Measurements from ENCODE around the gene LILRA1. TPM values are rescaled to one million over a fixed set of nuclear protein-coding genes. Genes with fewer than 3 reads are reported as not detected.
"Not testable (repeated sequence)": the region's sequence is repeated elsewhere in the genome, so short reads cannot be mapped to it uniquely, and the experiment has no call there.

LILRA1 gene
- total and polyA plus RNA-seq, 8 donors, result 0.45 to 13.5 (median 0.58) TPM

DNA sequence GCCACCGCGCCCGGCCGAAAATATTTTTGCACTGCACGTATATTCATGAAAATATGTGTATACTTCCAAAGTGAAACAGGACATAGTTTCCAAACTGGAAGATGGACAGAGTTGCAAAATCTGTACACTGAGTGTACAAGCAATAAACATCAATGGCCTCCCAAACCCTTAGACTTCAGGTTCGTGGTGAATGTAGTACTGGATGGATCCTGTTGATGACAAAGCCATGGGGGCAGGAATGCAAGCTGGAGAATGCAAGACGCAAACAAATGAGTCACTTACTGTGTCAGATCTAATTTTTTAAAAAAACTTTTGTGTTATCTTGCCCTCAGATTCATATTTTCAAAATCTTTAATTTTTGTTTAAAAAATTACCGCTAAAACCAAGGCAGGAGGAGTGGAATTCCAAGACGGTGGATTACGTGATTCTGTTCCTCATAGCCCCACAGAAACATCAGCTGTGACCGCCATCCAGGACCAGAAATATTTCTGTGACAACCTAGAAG, 32.5 kb upstream of the LILRA1 start:
- H3K4me1 ChIP-seq, result no peaks in the 10 kb centered on the region
- H3K27me3 ChIP-seq, result peaks cover 0 to 49% of the 10 kb centered on the region in 2 donors
- DNase-seq (no peak), ATAC-seq (no peak)
- TF ChIP-seq, protein P1, sequence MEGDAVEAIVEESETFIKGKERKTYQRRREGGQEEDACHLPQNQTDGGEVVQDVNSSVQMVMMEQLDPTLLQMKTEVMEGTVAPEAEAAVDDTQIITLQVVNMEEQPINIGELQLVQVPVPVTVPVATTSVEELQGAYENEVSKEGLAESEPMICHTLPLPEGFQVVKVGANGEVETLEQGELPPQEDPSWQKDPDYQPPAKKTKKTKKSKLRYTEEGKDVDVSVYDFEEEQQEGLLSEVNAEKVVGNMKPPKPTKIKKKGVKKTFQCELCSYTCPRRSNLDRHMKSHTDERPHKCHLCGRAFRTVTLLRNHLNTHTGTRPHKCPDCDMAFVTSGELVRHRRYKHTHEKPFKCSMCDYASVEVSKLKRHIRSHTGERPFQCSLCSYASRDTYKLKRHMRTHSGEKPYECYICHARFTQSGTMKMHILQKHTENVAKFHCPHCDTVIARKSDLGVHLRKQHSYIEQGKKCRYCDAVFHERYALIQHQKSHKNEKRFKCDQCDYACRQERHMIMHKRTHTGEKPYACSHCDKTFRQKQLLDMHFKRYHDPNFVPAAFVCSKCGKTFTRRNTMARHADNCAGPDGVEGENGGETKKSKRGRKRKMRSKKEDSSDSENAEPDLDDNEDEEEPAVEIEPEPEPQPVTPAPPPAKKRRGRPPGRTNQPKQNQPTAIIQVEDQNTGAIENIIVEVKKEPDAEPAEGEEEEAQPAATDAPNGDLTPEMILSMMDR (IDR thresholded peaks at IDR 0.05), result no peak
- no peaks in the 10 kb centered on the region for H3K36me3 ChIP-seq
- no peak overlapping the region for H3K4me3 ChIP-seq
- H3K27ac ChIP-seq, result no peak overlapping the region
- intact Hi-C loops (cut with DNase I), result no loop called here
- H3K9me3 ChIP-seq, result no peaks in the 10 kb centered on the region

DNA sequence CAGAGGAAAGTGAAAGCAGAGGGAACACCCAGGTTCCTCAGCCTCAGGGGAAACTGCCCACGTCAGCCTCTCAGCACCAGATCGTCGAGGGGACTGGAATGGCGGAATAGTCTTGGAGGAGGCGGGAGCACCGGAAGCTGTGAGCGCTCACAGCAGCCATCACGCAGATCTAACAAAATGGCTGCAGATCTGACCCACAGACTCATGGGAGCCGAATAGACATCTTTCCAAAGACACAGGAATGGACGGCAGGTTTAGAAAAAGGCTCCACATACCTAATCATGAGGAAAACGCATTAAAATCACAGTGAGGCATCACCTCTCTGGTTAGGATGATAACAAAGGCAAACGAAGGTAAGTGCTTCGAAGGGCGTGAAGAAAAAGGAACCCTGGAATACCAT, 31.6 kb upstream of the LILRA1 start:
- intact Hi-C loops (cut with DNase I), result no loop called here
- Histone ChIP-seq H3K36me3 (no peaks in the 10 kb centered on the region), H3K27me3 (peaks cover 0 to 48% of the 10 kb centered on the region in 2 donors), H3K4me3 (no peak overlapping the region), H3K4me1 (no peaks in the 10 kb centered on the region), H3K27ac (no peak overlapping the region), H3K9me3 (no peaks in the 10 kb centered on the region)
- DNase-seq (no peak), ATAC-seq (no peak)
- TF ChIP-seq, protein P1 (IDR thresholded peaks at IDR 0.05), result no peak

DNA sequence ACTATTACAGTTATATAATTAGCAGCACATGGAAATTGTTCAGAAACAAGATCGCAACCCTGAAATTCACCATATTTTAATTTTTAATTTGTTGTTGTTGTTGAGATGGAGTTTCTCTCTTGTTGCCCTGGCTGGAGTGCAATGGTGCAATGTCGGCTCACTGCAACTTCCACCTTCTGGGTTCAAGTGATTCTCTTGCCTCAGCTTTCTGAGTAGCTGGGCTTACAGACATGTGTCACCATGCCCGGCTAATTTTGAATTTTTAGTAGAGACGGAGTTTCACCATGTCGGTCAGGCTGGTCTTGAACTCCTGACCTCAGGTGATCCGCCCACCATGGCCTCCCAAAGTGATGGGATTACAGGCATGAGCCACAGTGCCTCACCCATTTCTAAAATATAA, 30.2 kb upstream of the LILRA1 start:
- H3K27ac ChIP-seq; ATAC-seq; intact Hi-C loops (cut with DNase I); DNase-seq; H3K4me1 ChIP-seq; H3K9me3 ChIP-seq; H3K4me3 ChIP-seq; H3K36me3 ChIP-seq: not testable (repeated sequence)
- H3K27me3 ChIP-seq, result peaks cover 0 to 46% of the 10 kb centered on the region in 2 donors

DNA sequence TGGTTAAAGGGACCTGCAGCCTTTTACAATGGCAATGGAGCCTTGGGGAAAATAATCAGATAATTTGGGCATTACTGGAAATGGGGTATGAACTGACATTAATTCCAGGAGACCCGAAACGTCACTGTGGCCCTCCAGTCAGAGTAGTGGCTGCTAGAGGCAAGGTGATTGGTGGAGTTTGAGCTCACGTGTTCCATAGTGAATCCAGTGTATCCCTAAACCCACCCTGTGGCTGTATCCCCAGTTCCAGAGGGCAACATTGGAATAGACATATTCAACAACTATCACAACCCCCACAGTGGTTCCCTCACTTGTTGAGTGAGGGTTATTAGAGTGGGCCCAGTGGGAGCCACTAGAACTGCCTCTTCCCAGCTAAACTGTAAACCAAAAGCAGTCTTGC, 23.1 kb upstream of the LILRA1 start:
- ATAC-seq, result no peak
- TF ChIP-seq, protein P1 (IDR thresholded peaks at IDR 0.05), result no peak

DNA sequence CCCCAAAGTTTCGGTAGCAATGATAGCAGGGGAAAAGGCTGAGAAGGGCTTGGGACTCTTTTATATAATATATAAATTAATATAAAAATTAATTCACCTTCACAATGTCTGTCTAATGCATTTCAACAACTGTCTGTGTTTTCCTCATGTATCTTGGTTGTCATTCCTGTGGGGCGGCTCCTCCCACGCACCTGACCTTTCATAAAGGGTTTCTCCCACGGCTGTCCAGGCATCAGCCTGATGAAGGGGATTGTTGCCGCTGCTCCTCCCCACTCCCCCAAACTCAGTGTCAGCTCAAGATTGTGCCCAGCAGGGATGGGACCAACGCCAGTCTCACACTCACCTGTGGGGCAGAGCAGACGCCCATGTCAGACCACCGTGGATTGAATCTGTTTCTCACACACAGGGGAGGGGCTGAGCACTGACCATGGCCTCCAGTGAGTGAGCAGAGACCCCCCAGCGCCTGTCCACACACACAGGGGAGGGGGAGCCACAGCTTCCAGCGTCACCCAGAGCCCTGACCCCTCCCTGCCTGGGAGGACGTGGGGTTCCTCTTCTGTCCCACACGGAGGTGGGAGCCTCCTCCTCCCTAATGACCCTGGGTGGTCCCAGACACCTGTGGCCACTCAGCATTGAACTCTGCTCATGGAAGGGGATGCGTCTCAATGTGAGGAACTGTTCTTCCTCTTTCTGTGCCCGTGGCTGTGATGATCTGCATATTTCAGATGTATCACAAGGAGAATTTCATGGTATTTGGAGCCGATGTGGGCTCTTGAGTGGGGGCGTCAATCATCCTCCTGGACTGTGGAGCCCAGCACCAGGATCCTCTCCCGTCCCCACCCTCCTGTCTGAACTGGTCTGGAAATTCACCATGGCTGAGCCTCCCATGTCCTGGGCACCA, 21.5 kb upstream of the LILRA1 start:
- H3K27ac ChIP-seq, result peak overlapping the region in 1 of 2 donors; percentile 94
- ATAC-seq, result peak; percentile 51
- intact Hi-C loops (cut with DNase I), result loop anchor here in 1 of 2 donors (10.0 kb wide), 1 partner anchor 277 kb away; no protein-coding TSS in a partner anchor

More for the DNA sequence above, 23.1 kb upstream of the LILRA1 start:
- no peak overlapping the region for H3K27ac ChIP-seq
- intact Hi-C loops (cut with DNase I), result loop anchor here in 1 of 2 donors (10.0 kb wide), 1 partner anchor 276 kb away; no protein-coding TSS in a partner anchor
- no peak overlapping the region for H3K4me3 ChIP-seq
- no peaks in the 10 kb centered on the region for H3K9me3 ChIP-seq
- H3K36me3 ChIP-seq, result no peaks in the 10 kb centered on the region
- peaks cover 0 to 23% of the 10 kb centered on the region in 2 donors for H3K4me1 ChIP-seq
- H3K27me3 ChIP-seq, result peaks cover 0 to 44% of the 10 kb centered on the region in 2 donors
- no peak for DNase-seq

DNA sequence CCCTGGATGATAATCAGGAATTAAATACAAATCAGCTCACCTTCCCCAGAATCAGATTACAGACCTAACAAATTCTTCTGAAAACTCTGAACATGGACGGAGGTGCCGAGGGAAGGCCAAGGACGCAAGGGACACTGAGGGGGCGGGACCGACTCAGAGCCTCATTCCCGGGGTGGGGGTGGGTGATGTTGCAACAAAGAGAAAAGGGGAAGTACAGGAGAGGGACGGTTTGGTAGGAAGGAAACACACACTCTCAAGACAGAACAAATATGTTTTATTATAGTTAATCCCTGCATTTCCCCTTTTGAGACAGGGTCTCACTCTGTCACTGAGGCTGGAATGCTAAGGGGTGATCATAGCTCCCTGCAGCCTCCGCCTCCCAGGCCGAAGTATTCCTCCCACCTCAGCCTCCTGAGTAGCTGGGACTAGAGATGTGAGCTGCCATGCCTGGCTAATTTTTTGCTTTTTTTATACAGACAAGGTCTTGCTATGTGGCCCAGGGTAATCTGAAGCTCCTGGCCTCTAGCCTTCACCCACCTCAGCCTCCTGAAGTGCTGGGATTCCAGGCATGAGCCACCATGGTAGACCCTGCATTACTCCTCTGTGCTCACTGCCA, 20.6 kb upstream of the LILRA1 start:
- Histone ChIP-seq H3K4me3 (peak overlapping the region in 1 of 2 donors; percentile 45), H3K9me3 (no peaks in the 10 kb centered on the region), H3K27ac (peak overlapping the region; percentile 13 to 94), H3K36me3 (no peaks in the 10 kb centered on the region), H3K27me3 (peaks cover 0 to 55% of the 10 kb centered on the region in 2 donors), H3K4me1 (peaks cover 0 to 37% of the 10 kb centered on the region in 2 donors)
- ATAC-seq (peak; percentile 82), DNase-seq (peak in 2 of 4 donors; percentile 66 to 80)
- intact Hi-C loops (cut with DNase I), result loop anchor here in 1 of 2 donors (10.0 kb wide), 1 partner anchor 278 kb away; no protein-coding TSS in a partner anchor
- TF ChIP-seq, protein P1 (IDR thresholded peaks at IDR 0.05), result no peak

More for the DNA sequence above, 21.5 kb upstream of the LILRA1 start:
- not testable (repeated sequence) for H3K36me3 ChIP-seq, H3K9me3 ChIP-seq
- peaks cover 0 to 55% of the 10 kb centered on the region in 2 donors for H3K27me3 ChIP-seq
- peaks cover 0 to 37% of the 10 kb centered on the region in 2 donors for H3K4me1 ChIP-seq
- H3K4me3 ChIP-seq, result peak overlapping the region in 1 of 2 donors; percentile 45
- peak in 1 of 4 donors; percentile 71 for DNase-seq
